ENCODE results near the gene CEACAM7. TPM values are rescaled to one million over a fixed set of nuclear protein-coding genes. Genes with fewer than 3 reads are reported as not detected.

CEACAM7 gene
- total and polyA plus RNA-seq, 2 of the 13 experiments (the other 11 are each of a cell fraction or from before 2014, with no cell fraction given): not detected

GRCh38 chr19:41695745-41696144, 7.7 kb upstream of the CEACAM7 start (continued):
- no peak for TF ChIP-seq PBX3 (CRISPR knock-in tag; IDR thresholded peaks at IDR 0.05; ENCODE audit: borderline replicate concordance)
- TF ChIP-seq ZNF350 (CRISPR knock-in tag; IDR thresholded peaks at IDR 0.05; ENCODE audit: borderline replicate concordance, low read depth): no peak
- no peak for TF ChIP-seq KDM1A (CRISPR knock-in tag; IDR thresholded peaks at IDR 0.05)
- TF ChIP-seq GMEB1 (CRISPR knock-in tag; IDR thresholded peaks at IDR 0.05; ENCODE audit: borderline replicate concordance): no peak
- no peak for TF ChIP-seq RAD51 (IDR thresholded peaks at IDR 0.05; ENCODE audit: borderline replicate concordance)
- no peak for TF ChIP-seq TBP (CRISPR knock-in tag; IDR thresholded peaks at IDR 0.05)
- TF ChIP-seq ATF7-NPFF (CRISPR knock-in tag; IDR thresholded peaks at IDR 0.05; ENCODE audit: low read depth): no peak
- TF ChIP-seq ZNF446 (CRISPR knock-in tag; IDR thresholded peaks at IDR 0.05): no peak

GRCh38 chr19:41694831-41695635, 7.0 kb upstream of the CEACAM7 start:
- Histone ChIP-seq H4K20me1 (ENCODE audit: insufficient read depth, low read length) (no peaks in the 10 kb centered on the region), H3K9ac (ENCODE audit: insufficient read depth, low read depth, low read length) (no peak overlapping the region), H3K4me1 (ENCODE audit: insufficient read depth, low read length) (no peaks in the 10 kb centered on the region), H3K9me3 (ENCODE audit: low read length) (no peaks in the 10 kb centered on the region), H3K4me2 (ENCODE audit: low read depth, low read length) (no peak overlapping the region), H3K27me3 (ENCODE audit: control insufficient read depth in 1 of 2, insufficient read depth in 2 of 2, low read length in 2 of 2) (peaks cover 0 to 4% of the 10 kb centered on the region in 2 experiments; a peak in 1 of 5 replicates), H3K27ac (ENCODE audit: extremely low read length, insufficient read depth, low read length) (no peak overlapping the region), H3K36me3 (replicated peaks in 1 of 2; ENCODE audit: control insufficient read depth in 1 of 2, insufficient read depth in 2 of 2, low read length in 2 of 2) (no peaks in the 10 kb centered on the region), H3K79me2 (ENCODE audit: insufficient read depth, low read length) (no peaks in the 10 kb centered on the region), H3K4me3 (replicated peaks in 1 of 3; ENCODE audit: insufficient read depth in 1 of 3, low read depth in 2 of 3, low read length in 3 of 3) (no peak overlapping the region), H2AFZ (ENCODE audit: low read length) (no peak overlapping the region)
- 3% methylated on average over 5 of the region's 8 CpGs for WGBS (ENCODE audit: low lambda C conversion rate)
- FAIRE-seq: no peak
- no peak for DNase-seq (ENCODE audit: low spot score)
- TF ChIP-seq ZEB1 (IDR thresholded peaks at IDR 0.05; ENCODE audit: insufficient replicate concordance, low read depth): no peak
- TF ChIP-seq ZBTB49 (CRISPR knock-in tag; IDR thresholded peaks at IDR 0.05; ENCODE audit: borderline replicate concordance): no peak
- no peak for TF ChIP-seq DPF2 (CRISPR knock-in tag; IDR thresholded peaks at IDR 0.05; ENCODE audit: borderline replicate concordance, low read depth)
- ATAC-seq: no peak
- no TSS peak for BruUV-seq (replicated peaks)
- intact Hi-C loops (cut with micrococcal nuclease; ENCODE audit: unreplicated experiment): loop anchor here (5.0 kb wide), 1 partner anchor 53 kb away; no protein-coding TSS in a partner anchor
- CTCF ChIA-PET (ENCODE audit: low intra/inter-chr PET ratio, low total read pairs): no interaction called here
- in situ Hi-C loops (cut with HindIII; ENCODE audit: extremely low pct_ligation_motif_present, low pct_unique_long_range_greater_than_20kb): no loop called here
- POLR2A ChIA-PET: no interaction called here

Data from HepG2 (cell line).